ENCODE data around the gene WDFY3. TPM values are rescaled to one million over a fixed set of nuclear protein-coding genes. Genes with fewer than 3 reads are reported as not detected.

WDFY3 gene
- total RNA-seq, 4 donors from 2014 or later: 35.9 to 146 (median 95.0) TPM

GRCh38 chr4:84706286-84706685, 260.2 kb downstream of the WDFY3 start:
- no peak for TF ChIP-seq CTCF (IDR thresholded peaks at IDR 0.05)
- TF ChIP-seq POLR2A (IDR thresholded peaks at IDR 0.05): no peak
- DNase-seq: no peak
- H3K4me1 ChIP-seq: no peaks in the 10 kb centered on the region
- no peaks in the 10 kb centered on the region for H3K27me3 ChIP-seq
- no peaks in the 10 kb centered on the region for H3K9me3 ChIP-seq
- no peak overlapping the region for H3K4me3 ChIP-seq
- no peaks in the 10 kb centered on the region for H3K36me3 ChIP-seq
- intact Hi-C loops (cut with DNase I; ENCODE audit: low total_unique reads): no loop called here
- H3K27ac ChIP-seq: no peak overlapping the region

- no peaks in the 10 kb centered on the region for H3K36me3 ChIP-seq
- TF ChIP-seq POLR2A (IDR thresholded peaks at IDR 0.05): no peak
- no peak for DNase-seq
- H3K27ac ChIP-seq: no peak overlapping the region
- H3K4me3 ChIP-seq: no peak overlapping the region
- no peaks in the 10 kb centered on the region for H3K27me3 ChIP-seq
- intact Hi-C loops (cut with DNase I; ENCODE audit: low total_unique reads): no loop called here
- H3K4me1 ChIP-seq: no peaks in the 10 kb centered on the region
- no peaks in the 10 kb centered on the region for H3K9me3 ChIP-seq
Observed at GRCh38 chr4:84699001-84699671, 267.4 kb downstream of the WDFY3 start.

- Histone ChIP-seq H3K4me3 (no peak overlapping the region), H3K9me3 (no peaks in the 10 kb centered on the region), H3K36me3 (no peaks in the 10 kb centered on the region), H3K4me1 (no peaks in the 10 kb centered on the region), H3K27me3 (no peaks in the 10 kb centered on the region), H3K27ac (no peak overlapping the region)
- intact Hi-C loops (cut with DNase I; ENCODE audit: low total_unique reads): no loop called here
- DNase-seq: no peak
- TF ChIP-seq CTCF (IDR thresholded peaks at IDR 0.05) (no peak), POLR2A (IDR thresholded peaks at IDR 0.05) (no peak)
Observed at GRCh38 chr4:84697615-84698201, 268.8 kb downstream of the WDFY3 start.

- Histone ChIP-seq H3K27me3 (no peaks in the 10 kb centered on the region), H3K4me3 (no peak overlapping the region), H3K36me3 (no peaks in the 10 kb centered on the region), H3K4me1 (no peaks in the 10 kb centered on the region), H3K27ac (no peak overlapping the region), H3K9me3 (no peaks in the 10 kb centered on the region)
- DNase-seq: no peak
- intact Hi-C loops (cut with DNase I; ENCODE audit: low total_unique reads): no loop called here
- TF ChIP-seq CTCF (IDR thresholded peaks at IDR 0.05) (no peak), POLR2A (IDR thresholded peaks at IDR 0.05) (no peak)
Observed at GRCh38 chr4:84697159-84697558, 269.3 kb downstream of the WDFY3 start.

GRCh38 chr4:84691800-84692199, 274.7 kb downstream of the WDFY3 start:
- DNase-seq: no peak
- no peaks in the 10 kb centered on the region for H3K4me1 ChIP-seq
- H3K9me3 ChIP-seq: no peaks in the 10 kb centered on the region
- H3K4me3 ChIP-seq: no peak overlapping the region
- no peaks in the 10 kb centered on the region for H3K27me3 ChIP-seq
- no peak overlapping the region for H3K27ac ChIP-seq
- TF ChIP-seq POLR2A (IDR thresholded peaks at IDR 0.05) (no peak), CTCF (IDR thresholded peaks at IDR 0.05) (no peak)
- intact Hi-C loops (cut with DNase I; ENCODE audit: low total_unique reads): no loop called here
- no peaks in the 10 kb centered on the region for H3K36me3 ChIP-seq

Data from uterus (tissue), 4 donors.